SU-DHL-6 (cell line): ENCODE results near the gene ABCA3.

Experiments used
- H2AFZ ChIP-seq: fragments of 200-600 bp; sonication (generic); 2 replicates; pipeline ENCODE4 v1.6.1; 2014; ENCODE audit warnings: low read depth, mild to moderate bottlenecking, moderate library complexity, mixed read lengths, antibody characterized with exemption, low read length; ENCODE audit not compliant: severe bottlenecking
- H3F3A ChIP-seq: fragments of 200-600 bp; shearing (Covaris generic); 2 replicates; pipeline ENCODE4 v1.6.0; 2016; ENCODE audit warnings: antibody characterized with exemption, mild to moderate bottlenecking; ENCODE audit not compliant: insufficient read depth
- H3K27ac ChIP-seq: fragments of 200-600 bp; sonication (generic); 2 replicates; pipeline ENCODE4 v1.5.1; 2016; ENCODE audit warnings: low read depth, mild to moderate bottlenecking, low read length, moderate library complexity, mixed read lengths
- H3K27me3 ChIP-seq: fragments of 200-600 bp; sonication (generic), shearing (Covaris generic); 2 replicates; pipeline ENCODE4 v1.6.0; 2014; ENCODE audit warnings: mild to moderate bottlenecking, low read length
- H3K36me3 ChIP-seq: fragments of 200-600 bp; sonication (generic); 2 replicates; pipeline ENCODE4 v1.6.1; 2014; ENCODE audit warnings: mild to moderate bottlenecking, low read length, mixed read lengths
- H3K4me2 ChIP-seq: fragments of 300-600, 200-600 bp; shearing (Covaris generic), sonication (generic); 2 replicates; pipeline ENCODE4 v1.6.0; 2014; ENCODE audit warnings: low read length, low read depth, mild to moderate bottlenecking; ENCODE audit not compliant: poor library complexity, severe bottlenecking
- H3K4me3 ChIP-seq: fragments of 200-600 bp; sonication (generic); 2 replicates; pipeline ENCODE4 v1.5.1; 2014; ENCODE audit warnings: antibody characterized with exemption, low read length, mild to moderate bottlenecking, mixed read lengths; ENCODE audit not compliant: insufficient read depth, poor library complexity, severe bottlenecking
- H3K79me2 ChIP-seq: fragments of 200-600 bp; sonication (generic); 2 replicates; pipeline ENCODE4 v1.6.1; 2014; ENCODE audit warnings: mild to moderate bottlenecking, low read length, moderate library complexity; ENCODE audit not compliant: insufficient read depth
- H3K9ac ChIP-seq: fragments of 200-600 bp; sonication (generic); 2 replicates; pipeline ENCODE4 v1.7.0; 2014; ENCODE audit warnings: mild to moderate bottlenecking, low read length
- H3K9me2 ChIP-seq: fragments of 200-600 bp; sonication (generic); replicated peaks from 2 replicates; pipeline ENCODE4 v1.6.1; 2014; ENCODE audit warnings: low read length; ENCODE audit not compliant: insufficient read depth
- H3K9me3 ChIP-seq: fragments of 200-600 bp; sonication (generic); 2 replicates; pipeline ENCODE4 v1.6.1; 2014; ENCODE audit warnings: low read length, mixed read lengths; ENCODE audit not compliant: insufficient read depth
- H4K20me1 ChIP-seq: fragments of 200-600 bp; sonication (generic); 2 replicates; pipeline ENCODE4 v1.6.1; 2014; ENCODE audit warnings: low read depth, mild to moderate bottlenecking, antibody characterized with exemption, low read length, moderate library complexity, mixed read lengths
- EZH2phosphoT487 ChIP-seq: fragments of 200-600 bp; sonication (generic), shearing (Covaris generic); conservative IDR thresholded peaks from 2 replicates; pipeline ENCODE4 v1.6.1; 2018; ENCODE audit warnings: mild to moderate bottlenecking, antibody characterized with exemption, low read length, moderate library complexity, mixed read lengths
- TF ChIP-seq, protein P1 (sequence below): fragments of 200-600 bp; sonication (generic); IDR thresholded peaks from one replicate; pipeline ENCODE4 v1.5.1; 2017; ENCODE audit warnings: antibody characterized with exemption, mild to moderate bottlenecking, low read length, moderate library complexity; ENCODE audit not compliant: insufficient read depth, poor library complexity, severe bottlenecking

ABCA3 gene

DNA sequence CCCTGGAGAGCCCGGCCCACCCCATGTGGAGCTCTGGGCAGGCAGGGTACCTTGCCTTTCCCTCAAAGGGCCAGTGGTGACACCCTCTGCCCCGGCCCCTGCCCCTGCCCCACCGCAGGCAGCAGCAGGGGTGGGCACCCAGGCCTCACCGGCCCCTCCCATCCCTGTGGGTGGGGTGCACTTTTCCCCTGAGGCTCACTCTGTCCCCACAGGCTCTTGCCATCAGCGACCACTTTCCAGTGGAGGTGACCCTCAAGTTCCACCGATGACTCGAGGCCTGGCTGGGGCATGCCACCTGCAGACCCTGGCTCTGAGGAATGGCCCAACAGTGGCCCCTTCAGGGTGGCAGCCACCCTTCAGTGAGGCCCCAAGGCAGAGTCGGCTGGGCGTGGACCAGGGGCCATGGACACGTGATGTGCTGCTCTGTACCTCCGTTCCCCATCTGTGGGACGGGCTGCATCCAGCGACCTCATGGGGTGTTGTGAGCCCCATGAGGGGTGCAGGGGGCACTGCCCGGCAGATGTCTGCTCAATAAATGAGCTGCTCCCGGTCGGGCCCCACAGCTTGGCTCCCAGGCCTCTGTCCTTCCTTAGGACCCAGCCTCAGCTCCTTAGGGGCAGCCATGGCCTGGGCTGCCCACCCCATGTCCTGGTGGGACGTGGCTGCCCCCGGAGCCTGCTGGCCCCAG, 102.2 kb downstream of the ABCA3 start:
- peaks cover 4% of the 10 kb centered on the region; the same call in 1 of the 2 replicates for H3F3A ChIP-seq
- no peak overlapping the region for H2AFZ ChIP-seq
- H3K27me3 ChIP-seq, result no peaks in the 10 kb centered on the region
- no peak overlapping the region for H3K4me3 ChIP-seq
- H3K4me2 ChIP-seq, result no peak overlapping the region
- H3K9me2 ChIP-seq, result no peaks in the 10 kb centered on the region
- H3K36me3 ChIP-seq, result no peaks in the 10 kb centered on the region
- H3K9ac ChIP-seq, result no peak overlapping the region
- no peaks in the 10 kb centered on the region for H4K20me1 ChIP-seq
- TF ChIP-seq, protein P1, sequence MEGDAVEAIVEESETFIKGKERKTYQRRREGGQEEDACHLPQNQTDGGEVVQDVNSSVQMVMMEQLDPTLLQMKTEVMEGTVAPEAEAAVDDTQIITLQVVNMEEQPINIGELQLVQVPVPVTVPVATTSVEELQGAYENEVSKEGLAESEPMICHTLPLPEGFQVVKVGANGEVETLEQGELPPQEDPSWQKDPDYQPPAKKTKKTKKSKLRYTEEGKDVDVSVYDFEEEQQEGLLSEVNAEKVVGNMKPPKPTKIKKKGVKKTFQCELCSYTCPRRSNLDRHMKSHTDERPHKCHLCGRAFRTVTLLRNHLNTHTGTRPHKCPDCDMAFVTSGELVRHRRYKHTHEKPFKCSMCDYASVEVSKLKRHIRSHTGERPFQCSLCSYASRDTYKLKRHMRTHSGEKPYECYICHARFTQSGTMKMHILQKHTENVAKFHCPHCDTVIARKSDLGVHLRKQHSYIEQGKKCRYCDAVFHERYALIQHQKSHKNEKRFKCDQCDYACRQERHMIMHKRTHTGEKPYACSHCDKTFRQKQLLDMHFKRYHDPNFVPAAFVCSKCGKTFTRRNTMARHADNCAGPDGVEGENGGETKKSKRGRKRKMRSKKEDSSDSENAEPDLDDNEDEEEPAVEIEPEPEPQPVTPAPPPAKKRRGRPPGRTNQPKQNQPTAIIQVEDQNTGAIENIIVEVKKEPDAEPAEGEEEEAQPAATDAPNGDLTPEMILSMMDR, result no peak
- no peak for TF ChIP-seq EZH2phosphoT487
- no peaks in the 10 kb centered on the region for H3K9me3 ChIP-seq
- no peaks in the 10 kb centered on the region for H3K79me2 ChIP-seq
- no peak overlapping the region for H3K27ac ChIP-seq

DNA sequence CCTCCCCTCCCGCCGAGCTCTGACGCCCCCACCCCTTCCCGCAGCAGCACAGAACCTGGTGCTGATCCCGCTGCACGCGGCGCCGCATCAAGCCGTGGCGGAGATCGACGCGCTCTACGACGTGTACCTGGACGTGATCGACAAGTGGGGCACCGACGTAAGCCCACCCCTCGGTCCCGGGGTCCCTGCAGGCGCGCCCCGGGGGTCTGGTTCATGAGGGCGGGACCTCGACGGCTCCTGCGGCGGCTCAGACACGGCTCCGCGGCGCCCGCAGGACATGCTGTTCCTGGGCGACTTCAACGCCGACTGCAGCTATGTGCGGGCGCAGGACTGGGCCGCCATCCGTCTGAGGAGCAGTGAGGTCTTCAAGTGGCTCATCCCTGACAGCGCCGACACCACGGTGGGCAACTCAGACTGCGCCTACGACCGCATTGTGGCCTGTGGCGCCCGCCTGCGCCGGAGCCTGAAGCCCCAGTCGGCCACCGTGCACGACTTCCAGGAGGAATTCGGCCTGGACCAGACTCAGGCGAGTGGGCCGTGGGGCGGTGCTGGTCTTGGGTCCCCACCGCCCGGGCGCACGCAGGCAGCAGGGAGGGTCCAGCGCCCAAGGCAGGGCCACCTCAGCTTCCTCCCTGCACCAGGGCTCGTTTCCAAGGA, 102.9 kb downstream of the ABCA3 start:
- H3K27me3 ChIP-seq, result no peaks in the 10 kb centered on the region
- H3K36me3 ChIP-seq, result no peaks in the 10 kb centered on the region
- no peak overlapping the region for H3K4me2 ChIP-seq
- peaks cover 4% of the 10 kb centered on the region; the same call in 1 of the 2 replicates for H3F3A ChIP-seq
- H3K4me3 ChIP-seq, result no peak overlapping the region
- TF ChIP-seq, protein P1, result no peak
- TF ChIP-seq EZH2phosphoT487, result no peak
- no peak overlapping the region for H3K27ac ChIP-seq
- H3K9ac ChIP-seq, result no peak overlapping the region
- H3K9me2 ChIP-seq, result no peaks in the 10 kb centered on the region
- no peaks in the 10 kb centered on the region for H3K9me3 ChIP-seq
- no peaks in the 10 kb centered on the region for H4K20me1 ChIP-seq
- H3K79me2 ChIP-seq, result no peaks in the 10 kb centered on the region
- H2AFZ ChIP-seq, result no peak overlapping the region

DNA sequence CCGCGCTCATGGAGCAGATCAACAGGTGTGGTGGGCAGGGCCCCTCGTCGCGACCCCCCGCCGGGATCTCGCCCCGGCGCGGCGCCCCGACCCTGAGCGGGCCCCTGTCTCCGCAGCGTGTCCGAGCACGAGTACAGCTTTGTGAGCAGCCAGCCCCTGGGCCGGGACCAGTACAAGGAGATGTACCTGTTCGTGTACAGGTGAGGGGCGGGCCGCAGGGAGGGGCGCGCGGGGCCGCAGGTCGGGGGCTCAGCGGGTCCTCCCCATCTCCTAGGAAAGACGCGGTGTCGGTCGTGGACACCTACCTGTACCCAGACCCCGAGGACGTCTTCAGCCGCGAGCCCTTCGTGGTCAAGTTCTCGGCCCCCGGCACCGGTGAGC, 103.4 kb downstream of the ABCA3 start:
- H3K9ac ChIP-seq, result no peak overlapping the region
- H2AFZ ChIP-seq, result no peak overlapping the region
- no peak overlapping the region for H3K27ac ChIP-seq
- no peaks in the 10 kb centered on the region for H3K9me3 ChIP-seq
- no peaks in the 10 kb centered on the region for H3K9me2 ChIP-seq
- H3K27me3 ChIP-seq, result no peaks in the 10 kb centered on the region
- no peak overlapping the region for H3K4me2 ChIP-seq
- H3K79me2 ChIP-seq, result no peaks in the 10 kb centered on the region
- no peak for TF ChIP-seq EZH2phosphoT487
- TF ChIP-seq, protein P1, result no peak
- no peak overlapping the region for H3K4me3 ChIP-seq
- H4K20me1 ChIP-seq, result no peaks in the 10 kb centered on the region
- H3K36me3 ChIP-seq, result no peaks in the 10 kb centered on the region
- peaks cover 4% of the 10 kb centered on the region; the same call in 1 of the 2 replicates for H3F3A ChIP-seq
